Measurements from ENCODE around the gene TMEM176A. TPM values are rescaled to one million over a fixed set of nuclear protein-coding genes. Genes with fewer than 3 reads are reported as not detected.

TMEM176A gene
- total and polyA plus RNA-seq, 2 experiments from 2014 or later, result not detected

GRCh38 chr7:150799156-150799555 lies 1.4 kb upstream of the TMEM176A start:
- 60 to 61% methylated on average over 3 of the region's 3 CpGs for WGBS, 2 experiments (ENCODE audit: low coverage in 1 of 2, low lambda C conversion rate in 2 of 2, missing lambda C conversion rate in 2 of 2)
- H3K4me1 ChIP-seq (ENCODE audit: insufficient read depth), result no peaks in the 10 kb centered on the region
- H3K9me3 ChIP-seq (ENCODE audit: low read depth), result no peaks in the 10 kb centered on the region
- H3K4me3 ChIP-seq, result no peak overlapping the region
- no peak overlapping the region for H3K9ac ChIP-seq
- no peak overlapping the region for H3K4me2 ChIP-seq (ENCODE audit: unreplicated experiment)
- no peaks in the 10 kb centered on the region for H3F3A ChIP-seq (ENCODE audit: insufficient read depth)
- no peaks in the 10 kb centered on the region for H3K36me3 ChIP-seq (ENCODE audit: low read depth)
- no peaks in the 10 kb centered on the region for H4K20me1 ChIP-seq (ENCODE audit: insufficient read depth)
- H3K27ac ChIP-seq, result no peak overlapping the region
- in situ Hi-C loops (cut with MboI), result no loop called here
- peaks cover 14% of the 10 kb centered on the region; the same call in 1 of the 2 replicates for H3K27me3 ChIP-seq (replicated peaks; ENCODE audit: insufficient read depth)
- no peak for DNase-seq
- no peaks in the 10 kb centered on the region for H3K79me2 ChIP-seq (ENCODE audit: insufficient read depth)
- no peaks in the 10 kb centered on the region for H3K9me2 ChIP-seq (ENCODE audit: insufficient read depth)
- H2AFZ ChIP-seq, result no peak overlapping the region
- TF ChIP-seq EZH2 (IDR thresholded peaks at IDR 0.05; ENCODE audit: insufficient read depth, poor library complexity, severe bottlenecking) (no peak), EZH2phosphoT487 (IDR thresholded peaks at IDR 0.05; ENCODE audit: insufficient read depth, low read depth) (no peak)

DNA sequence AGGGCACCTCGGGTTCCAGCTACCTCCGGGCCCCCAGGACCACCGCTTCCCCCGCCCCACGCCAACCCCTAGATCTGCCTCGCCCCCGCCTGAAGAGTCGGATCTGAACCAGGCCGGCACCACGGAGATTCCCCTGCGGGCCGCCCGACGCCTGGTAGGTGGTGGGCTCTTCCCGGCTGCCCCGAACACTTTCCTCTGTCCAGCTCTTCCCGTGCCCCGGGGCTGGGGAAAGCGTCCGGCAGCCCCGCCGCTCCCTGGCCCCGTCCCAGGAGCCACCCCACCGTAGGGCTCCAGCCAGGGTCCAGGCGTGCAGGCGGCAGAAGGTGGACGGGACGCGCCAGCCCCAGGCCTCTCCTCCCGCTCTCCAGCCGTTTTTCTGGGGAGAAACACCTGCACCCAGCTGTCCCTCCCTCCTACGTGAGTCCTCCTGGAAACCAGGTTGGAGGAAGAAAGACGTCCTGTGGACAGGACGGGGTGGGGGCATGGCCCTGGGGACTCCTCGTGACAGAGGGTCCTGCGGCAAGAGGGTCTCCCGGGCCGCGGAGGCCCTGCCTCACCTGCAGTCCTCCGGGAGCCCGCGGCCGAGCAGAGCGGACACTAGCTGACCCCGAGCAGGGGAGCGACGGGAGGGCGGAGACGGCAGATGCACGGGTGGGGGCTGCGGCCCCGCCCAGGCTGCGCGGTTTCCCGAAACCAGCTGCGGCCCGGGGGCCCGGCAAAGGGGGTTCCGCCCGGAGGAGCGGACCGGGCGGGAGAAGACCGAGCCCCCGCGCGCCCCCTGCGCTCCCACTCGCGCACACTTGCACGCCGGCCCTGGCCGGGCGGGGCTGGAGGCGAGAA lies 608 bp upstream of the TMEM176A start, which contains the start of gene TMEM176B:
TMEM176B (minus strand) TSS at position 624 of the 840 bp plus-strand sequence. CDS start 3,795 bp downstream, outside the sequence.
- in situ Hi-C loops (cut with MboI), result no loop called here
- WGBS, 2 experiments (ENCODE audit: low coverage in 1 of 2, low lambda C conversion rate in 2 of 2, missing lambda C conversion rate in 2 of 2), result 15 to 17% methylated on average over 44 to 72 of the region's 75 CpGs
- Histone ChIP-seq H3K4me1 (ENCODE audit: insufficient read depth) (no peaks in the 10 kb centered on the region), H3K27me3 (replicated peaks; ENCODE audit: insufficient read depth) (peaks cover 14% of the 10 kb centered on the region; the same call in 1 of the 2 replicates), H3K36me3 (ENCODE audit: low read depth) (no peaks in the 10 kb centered on the region), H3K9me2 (ENCODE audit: insufficient read depth) (no peaks in the 10 kb centered on the region), H4K20me1 (ENCODE audit: insufficient read depth) (no peaks in the 10 kb centered on the region), H3K27ac (no peak within 1 kb of the TSS), H3K9ac (no peak within 1 kb of the TSS), H3F3A (ENCODE audit: insufficient read depth) (no peaks in the 10 kb centered on the region), H3K79me2 (ENCODE audit: insufficient read depth) (no peaks in the 10 kb centered on the region), H3K9me3 (ENCODE audit: low read depth) (no peaks in the 10 kb centered on the region), H2AFZ (no peak within 1 kb of the TSS), H3K4me2 (ENCODE audit: unreplicated experiment) (no peak within 1 kb of the TSS), H3K4me3 (no peak within 1 kb of the TSS)
- no peak for DNase-seq
- no peak for TF ChIP-seq EZH2phosphoT487 (IDR thresholded peaks at IDR 0.05; ENCODE audit: insufficient read depth, low read depth)
- TF ChIP-seq EZH2 (IDR thresholded peaks at IDR 0.05; ENCODE audit: insufficient read depth, poor library complexity, severe bottlenecking), result no peak

DNA sequence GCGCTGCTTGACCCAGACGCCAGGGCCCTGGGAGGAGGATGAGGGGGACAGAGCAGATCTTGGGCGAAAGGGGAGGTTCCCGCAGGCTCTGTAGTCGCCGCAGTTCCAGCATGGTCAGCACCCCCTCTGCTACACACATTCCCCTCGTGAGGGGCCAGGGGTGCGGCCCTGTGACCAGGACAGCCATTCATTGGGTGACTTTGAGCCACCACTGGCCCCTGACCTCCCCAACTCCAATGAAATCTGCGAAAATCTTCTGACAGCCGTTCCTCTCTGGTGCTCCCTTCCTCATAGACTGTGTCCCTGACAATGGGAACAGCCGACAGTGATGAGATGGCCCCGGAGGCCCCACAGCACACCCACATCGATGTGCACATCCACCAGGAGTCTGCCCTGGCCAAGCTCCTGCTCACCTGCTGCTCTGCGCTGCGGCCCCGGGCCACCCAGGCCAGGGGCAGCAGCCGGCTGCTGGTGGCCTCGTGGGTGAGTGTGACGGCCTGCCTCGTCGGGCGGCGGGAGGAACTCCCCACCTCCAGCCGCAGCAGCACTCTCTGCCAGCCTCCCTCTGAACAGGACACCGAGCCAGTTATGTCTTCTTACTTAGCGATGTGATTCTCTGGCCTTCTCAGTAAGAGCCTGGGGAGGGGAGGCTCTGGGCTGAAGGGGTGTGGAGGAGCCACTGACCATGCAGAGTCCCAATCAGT lies 825 bp downstream of the TMEM176A start:
- 14 to 17% methylated on average over 14 to 26 of the region's 26 CpGs for WGBS, 2 experiments (ENCODE audit: low coverage in 1 of 2, low lambda C conversion rate in 2 of 2, missing lambda C conversion rate in 2 of 2)
- H3K4me3 ChIP-seq, result no peak overlapping the region
- in situ Hi-C loops (cut with MboI), result no loop called here
- H3K9ac ChIP-seq, result no peak overlapping the region
- no peaks in the 10 kb centered on the region for H3K36me3 ChIP-seq (ENCODE audit: low read depth)
- peaks cover 14% of the 10 kb centered on the region; the same call in 1 of the 2 replicates for H3K27me3 ChIP-seq (replicated peaks; ENCODE audit: insufficient read depth)
- no peak overlapping the region for H3K4me2 ChIP-seq (ENCODE audit: unreplicated experiment)
- DNase-seq, result no peak
- TF ChIP-seq EZH2phosphoT487 (IDR thresholded peaks at IDR 0.05; ENCODE audit: insufficient read depth, low read depth), result no peak
- TF ChIP-seq EZH2 (IDR thresholded peaks at IDR 0.05; ENCODE audit: insufficient read depth, poor library complexity, severe bottlenecking), result no peak
- H2AFZ ChIP-seq, result no peak overlapping the region
- H3K9me2 ChIP-seq (ENCODE audit: insufficient read depth), result no peaks in the 10 kb centered on the region
- H3K27ac ChIP-seq, result no peak overlapping the region
- H3F3A ChIP-seq (ENCODE audit: insufficient read depth), result no peaks in the 10 kb centered on the region
- H3K9me3 ChIP-seq (ENCODE audit: low read depth), result no peaks in the 10 kb centered on the region
- H4K20me1 ChIP-seq (ENCODE audit: insufficient read depth), result no peaks in the 10 kb centered on the region
- no peaks in the 10 kb centered on the region for H3K4me1 ChIP-seq (ENCODE audit: insufficient read depth)
- H3K79me2 ChIP-seq (ENCODE audit: insufficient read depth), result no peaks in the 10 kb centered on the region

DNA sequence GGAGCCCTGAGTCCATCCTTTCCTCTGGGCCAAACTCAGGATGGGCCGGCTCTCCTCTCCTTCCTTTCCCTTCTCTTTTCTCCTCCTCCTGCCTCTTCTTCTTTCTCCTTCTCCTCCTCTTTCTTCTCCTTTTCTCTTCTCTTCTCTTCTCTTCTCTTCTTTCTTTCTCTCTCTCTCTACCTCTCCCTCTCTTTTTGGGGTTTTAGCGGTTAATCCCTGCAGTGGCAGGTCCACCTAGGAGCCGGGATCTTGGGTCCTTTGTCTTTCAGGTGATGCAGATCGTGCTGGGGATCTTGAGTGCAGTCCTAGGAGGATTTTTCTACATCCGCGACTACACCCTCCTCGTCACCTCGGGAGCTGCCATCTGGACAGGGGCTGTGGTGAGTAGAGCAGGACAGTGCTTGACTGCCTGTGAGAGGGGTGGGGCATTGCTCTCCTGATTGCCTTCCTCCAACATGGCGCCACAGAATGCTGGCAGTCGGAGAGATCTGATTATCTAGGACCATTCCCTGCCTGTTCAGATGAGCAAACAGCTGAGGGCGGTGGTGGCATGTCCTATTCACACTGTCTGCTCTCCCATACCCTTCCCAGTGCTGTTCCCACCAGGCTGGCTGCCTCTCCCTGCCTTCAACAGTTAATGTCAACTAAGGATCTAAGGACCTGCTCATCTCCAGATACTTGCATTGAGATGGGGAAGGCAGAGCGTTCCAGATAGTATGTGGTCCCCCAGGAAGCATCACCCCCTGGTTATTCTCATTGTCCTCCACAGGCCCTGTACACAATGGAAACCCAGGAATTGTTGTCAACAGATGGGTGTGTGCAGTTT lies 1.6 kb downstream of the TMEM176A start:
- Histone ChIP-seq H4K20me1 (ENCODE audit: insufficient read depth) (no peaks in the 10 kb centered on the region), H3K4me3 (no peak overlapping the region), H3F3A (ENCODE audit: insufficient read depth) (no peaks in the 10 kb centered on the region), H3K4me2 (ENCODE audit: unreplicated experiment) (no peak overlapping the region), H3K9me2 (ENCODE audit: insufficient read depth) (no peaks in the 10 kb centered on the region), H2AFZ (no peak overlapping the region), H3K27ac (no peak overlapping the region), H3K4me1 (ENCODE audit: insufficient read depth) (no peaks in the 10 kb centered on the region), H3K9ac (no peak overlapping the region), H3K79me2 (ENCODE audit: insufficient read depth) (no peaks in the 10 kb centered on the region), H3K36me3 (ENCODE audit: low read depth) (no peaks in the 10 kb centered on the region), H3K9me3 (ENCODE audit: low read depth) (no peaks in the 10 kb centered on the region), H3K27me3 (replicated peaks; ENCODE audit: insufficient read depth) (peaks cover 14% of the 10 kb centered on the region; the same call in 1 of the 2 replicates)
- TF ChIP-seq EZH2phosphoT487 (IDR thresholded peaks at IDR 0.05; ENCODE audit: insufficient read depth, low read depth) (no peak), EZH2 (IDR thresholded peaks at IDR 0.05; ENCODE audit: insufficient read depth, poor library complexity, severe bottlenecking) (no peak)
- 51 to 55% methylated on average over 12 of the region's 12 CpGs for WGBS, 2 experiments (ENCODE audit: low coverage in 1 of 2, low lambda C conversion rate in 2 of 2, missing lambda C conversion rate in 2 of 2)
- in situ Hi-C loops (cut with MboI), result no loop called here
- DNase-seq, result no peak
